GM18873 (cell line): Measurements from ENCODE around the gene VAPB.

Source experiments
- ATAC-seq: cut with Tn5 transposase; IDR thresholded peaks from one replicate; pipeline ENCODE4 v1.9.1; 2021; ENCODE audit warnings: mild to moderate bottlenecking, moderate library complexity, moderate number of reproducible peaks; ENCODE audit not compliant: unreplicated experiment, low FRiP score

The VAPB gene

DNA sequence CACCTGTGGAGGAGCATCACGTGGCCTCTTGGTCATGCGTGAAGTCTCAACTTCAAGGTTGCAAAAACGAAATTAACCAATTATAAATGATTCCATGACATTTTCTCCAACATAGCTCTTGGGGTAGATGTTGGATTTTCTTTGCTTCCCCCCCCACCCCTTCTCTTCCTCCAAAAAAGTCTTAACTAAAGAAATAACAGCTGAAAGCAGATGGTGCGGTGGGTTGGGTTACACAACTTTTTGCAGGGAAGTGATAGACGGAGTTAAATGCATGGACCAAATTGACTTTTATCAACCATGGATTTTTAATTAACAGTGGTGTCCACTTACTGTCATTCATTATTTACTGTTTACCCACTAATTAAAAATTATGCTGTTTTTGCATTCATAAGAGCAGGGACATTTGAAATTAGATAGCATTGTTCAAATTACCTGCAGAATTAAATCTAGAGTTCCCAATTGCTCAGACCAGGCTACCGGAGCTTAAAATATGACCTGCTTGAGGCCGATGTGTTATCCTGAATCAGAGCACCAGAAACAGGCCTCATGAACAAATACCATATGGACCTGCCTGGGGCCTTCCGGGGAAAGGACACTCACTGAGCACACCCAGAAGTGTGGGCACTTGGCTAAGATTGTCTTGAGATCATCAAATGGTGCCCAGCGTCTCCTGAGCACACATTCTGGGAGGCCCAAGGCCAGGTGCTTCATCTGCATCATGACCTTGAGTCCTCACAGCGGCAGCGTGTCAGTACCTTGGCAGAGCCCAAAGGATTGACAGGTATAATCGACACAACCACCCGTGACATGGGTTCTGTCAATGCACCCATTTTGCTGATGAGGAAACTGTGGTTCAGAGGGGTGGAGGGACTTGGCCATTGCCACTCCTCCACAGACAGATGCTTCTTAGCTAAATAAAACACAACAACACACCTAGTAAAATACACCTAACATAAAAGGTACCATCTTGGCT is 84.7 kb downstream of the VAPB start:
- no peak for ATAC-seq

DNA sequence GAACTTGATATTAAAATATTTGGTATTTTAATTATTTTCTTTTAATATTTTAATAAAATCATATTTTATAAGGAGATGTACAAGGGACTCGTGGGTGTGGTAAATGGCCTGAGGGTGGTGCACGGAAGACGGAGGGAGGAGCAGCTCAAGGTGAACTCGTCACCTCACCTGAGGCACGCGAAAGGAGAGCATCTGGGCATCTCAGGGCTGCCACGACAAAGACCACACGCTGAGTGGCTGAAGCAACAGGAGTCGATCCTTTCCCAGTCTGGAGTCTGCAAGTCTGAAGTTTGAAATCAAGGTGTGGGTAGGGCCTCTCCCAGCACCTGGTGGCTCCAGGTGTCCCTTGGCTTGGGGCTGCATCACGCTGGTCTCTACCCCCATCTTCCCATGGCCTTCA is 86.4 kb downstream of the VAPB start:
- no peak for ATAC-seq

DNA sequence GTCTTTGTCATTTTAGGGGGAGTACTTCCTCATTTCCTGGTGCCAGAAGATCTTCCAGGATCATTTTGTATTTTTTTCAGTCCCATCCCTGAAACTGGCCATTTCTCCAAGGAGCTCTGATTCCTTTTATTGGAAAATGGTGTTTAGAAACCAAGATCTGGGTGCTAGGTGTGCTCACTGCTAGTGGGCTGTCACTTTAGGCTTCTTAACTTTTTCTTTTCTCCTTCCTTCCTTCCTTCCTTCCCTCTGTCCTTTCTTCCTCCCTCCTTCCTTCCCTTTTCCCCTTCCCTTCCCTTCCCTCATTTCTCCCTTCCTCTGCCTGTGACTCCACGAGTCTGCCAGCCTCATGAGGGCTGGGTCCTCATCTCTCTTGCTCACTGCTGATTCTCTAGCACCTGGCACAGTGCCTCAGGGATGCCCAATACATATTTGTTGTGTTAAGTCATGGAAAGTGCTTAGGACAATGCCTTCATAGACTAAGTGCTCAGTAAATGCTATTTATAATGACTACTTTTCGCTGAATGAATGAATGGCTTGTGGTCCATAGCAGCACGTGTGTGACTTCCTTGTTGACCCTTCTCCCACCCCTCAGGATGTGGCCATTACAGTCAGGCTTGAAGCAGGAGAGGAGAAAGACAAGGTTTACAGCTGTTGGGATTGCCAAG is 89.2 kb downstream of the VAPB start:
- ATAC-seq, result no peak

DNA sequence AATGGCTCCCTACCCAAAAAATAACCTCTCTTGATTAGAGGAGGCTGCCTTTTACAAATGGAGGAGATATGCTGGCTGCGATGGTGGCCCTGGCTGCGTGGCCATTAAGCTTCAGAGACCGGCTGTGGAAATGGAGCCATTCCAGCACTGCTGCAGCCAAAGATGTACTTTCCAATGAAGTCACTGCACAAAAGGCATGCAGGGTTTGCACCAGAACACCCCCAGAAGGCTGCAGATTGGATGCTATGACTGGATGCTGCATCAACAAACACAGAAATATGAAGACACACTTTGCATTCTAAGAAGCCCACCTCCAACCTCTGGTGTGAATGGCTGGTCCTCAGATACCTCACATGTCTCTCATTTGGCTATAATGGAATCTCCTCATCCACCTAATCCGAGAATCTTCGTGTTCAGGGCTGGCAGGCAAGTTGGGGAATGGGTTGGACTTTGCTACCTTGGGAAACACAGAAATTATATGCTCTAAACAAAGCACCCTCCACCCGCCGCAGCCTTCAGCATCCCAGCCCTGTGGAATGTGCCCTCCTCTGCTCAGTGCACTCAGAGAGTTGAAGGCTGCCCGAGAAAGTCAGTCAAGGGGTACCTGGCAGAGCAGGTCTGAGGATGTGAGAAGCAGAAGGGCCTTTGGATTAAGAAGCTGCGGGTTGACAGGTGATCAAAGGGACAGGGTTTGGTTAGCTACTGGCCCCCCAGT is 90.9 kb downstream of the VAPB start:
- ATAC-seq, result no peak

DNA sequence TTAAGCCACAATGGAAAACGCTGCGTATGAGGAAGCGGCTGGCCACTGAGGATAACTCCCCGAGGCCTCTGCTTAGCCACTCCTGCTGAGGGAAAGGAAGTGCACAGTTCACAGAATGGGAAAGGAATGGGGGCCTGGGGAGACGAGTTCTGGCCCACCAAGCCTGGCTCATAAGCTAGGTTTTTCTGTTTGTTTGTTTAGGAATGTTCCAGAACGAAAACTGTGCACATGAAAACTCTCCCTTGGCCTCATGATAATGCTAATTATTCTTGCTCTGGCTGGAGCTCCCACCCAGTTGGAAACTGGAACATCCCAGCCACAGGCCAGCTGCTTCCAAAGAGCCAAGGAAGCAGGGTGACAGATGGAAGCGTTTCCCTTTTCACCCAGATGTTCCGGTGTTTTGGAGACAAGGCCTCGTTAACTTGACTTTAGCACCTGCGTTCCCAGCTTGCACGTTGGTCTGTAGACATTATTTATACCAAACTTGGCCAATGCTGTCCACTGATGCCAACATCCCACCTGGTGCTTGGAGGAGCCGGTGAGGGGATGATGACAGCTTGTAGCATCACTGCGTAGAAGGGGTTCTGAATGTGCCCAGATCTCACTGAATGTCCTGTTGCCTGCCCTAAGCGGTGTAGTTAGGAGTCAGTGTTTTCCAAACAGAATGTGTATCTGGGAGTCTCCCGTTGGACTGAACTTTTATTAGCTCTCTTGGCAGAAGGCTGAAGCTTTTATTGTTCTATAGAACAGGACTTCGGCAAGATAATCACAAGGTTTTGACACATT is 91.7 kb downstream of the VAPB start:
- ATAC-seq, result no peak

- no peak for ATAC-seq
Measured at GRCh38 chr20:58481481-58482021, 92.5 kb downstream of the VAPB start.

GRCh38 chr20:58482416-58482815 is 93.4 kb downstream of the VAPB start:
- ATAC-seq, result no peak

- ATAC-seq, result no peak
Measured at GRCh38 chr20:58483051-58483450, 94.0 kb downstream of the VAPB start.

GRCh38 chr20:58483470-58483869 is 94.4 kb downstream of the VAPB start:
- no peak for ATAC-seq

- ATAC-seq, result no peak
Measured at GRCh38 chr20:58485393-58485792, 96.4 kb downstream of the VAPB start.

DNA sequence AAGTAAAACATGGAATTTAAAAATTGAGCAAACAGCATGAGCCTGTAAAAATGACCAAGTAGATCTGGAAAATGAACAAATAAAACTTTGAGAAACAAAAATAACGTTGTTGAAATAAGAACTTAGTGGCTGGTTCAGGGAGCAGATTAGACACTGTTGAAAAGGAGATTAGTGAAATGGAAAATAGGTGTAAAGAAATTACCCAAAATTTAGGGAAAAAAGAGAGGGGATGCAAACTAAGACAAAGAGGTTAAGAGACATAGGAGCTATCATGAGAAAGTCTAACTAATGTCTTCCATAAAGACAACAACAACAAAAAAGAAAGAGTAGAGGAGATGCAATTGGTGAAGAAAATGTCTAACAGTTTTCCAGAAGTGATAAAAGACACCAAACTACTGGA is 97.2 kb downstream of the VAPB start:
- ATAC-seq, result no peak

DNA sequence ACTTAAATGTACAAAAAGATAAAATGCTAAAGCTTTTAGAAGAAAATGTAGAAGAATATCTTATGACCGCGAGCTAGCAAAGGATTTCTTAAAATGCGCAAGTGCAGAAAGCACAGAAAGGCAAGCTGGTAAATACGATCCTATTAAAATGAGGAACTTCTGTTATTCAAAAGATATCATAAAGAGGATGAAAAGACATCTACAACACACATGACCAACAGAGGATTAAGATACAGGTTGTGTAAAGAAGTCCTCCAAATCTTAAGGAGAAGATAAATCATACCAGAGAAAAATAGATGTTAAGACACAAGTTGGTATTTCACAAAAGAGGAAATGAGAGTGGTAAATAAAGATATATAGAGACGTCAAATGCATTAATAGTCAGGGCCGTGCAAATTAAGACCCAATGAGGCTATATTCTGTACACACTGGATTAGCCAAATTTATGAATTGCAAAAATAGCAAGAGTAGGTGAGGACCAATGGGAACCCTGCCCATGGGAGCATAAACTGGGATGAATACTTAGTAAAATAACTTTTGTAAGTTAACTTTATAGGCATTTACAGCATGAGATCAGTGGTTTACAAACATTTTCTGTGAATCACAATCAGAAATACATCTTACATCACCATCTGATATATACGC is 103.2 kb downstream of the VAPB start:
- no peak for ATAC-seq

DNA sequence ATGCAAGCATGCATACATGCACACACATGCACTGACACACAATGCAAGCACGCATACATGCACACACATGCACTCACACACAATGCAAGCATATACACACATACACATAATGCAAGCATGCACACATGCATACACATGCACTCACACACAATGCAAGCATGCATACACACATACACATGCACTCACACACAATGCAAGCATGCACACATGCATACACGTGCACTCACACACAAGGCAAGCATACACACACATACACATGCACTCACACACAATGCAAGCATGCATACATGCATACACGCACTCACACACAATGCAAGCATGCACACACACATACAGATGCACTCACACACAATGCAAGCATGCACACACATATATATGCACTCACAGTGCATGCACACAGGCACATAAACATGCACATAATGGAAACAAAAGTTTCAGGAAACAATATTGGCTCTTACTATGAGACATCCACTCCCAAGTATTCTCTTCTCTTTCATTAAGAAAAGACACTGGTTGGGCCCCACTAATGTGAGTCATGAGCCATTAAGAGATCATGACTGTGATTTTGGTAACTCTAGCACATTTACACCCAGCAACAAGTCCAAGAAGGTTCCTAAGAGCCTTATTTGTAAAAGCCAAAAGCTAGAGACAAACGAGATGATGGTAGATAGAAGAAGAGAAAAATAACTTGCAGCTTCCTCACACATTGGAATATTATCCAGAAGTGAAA is 103.9 kb downstream of the VAPB start:
- no peak for ATAC-seq

DNA sequence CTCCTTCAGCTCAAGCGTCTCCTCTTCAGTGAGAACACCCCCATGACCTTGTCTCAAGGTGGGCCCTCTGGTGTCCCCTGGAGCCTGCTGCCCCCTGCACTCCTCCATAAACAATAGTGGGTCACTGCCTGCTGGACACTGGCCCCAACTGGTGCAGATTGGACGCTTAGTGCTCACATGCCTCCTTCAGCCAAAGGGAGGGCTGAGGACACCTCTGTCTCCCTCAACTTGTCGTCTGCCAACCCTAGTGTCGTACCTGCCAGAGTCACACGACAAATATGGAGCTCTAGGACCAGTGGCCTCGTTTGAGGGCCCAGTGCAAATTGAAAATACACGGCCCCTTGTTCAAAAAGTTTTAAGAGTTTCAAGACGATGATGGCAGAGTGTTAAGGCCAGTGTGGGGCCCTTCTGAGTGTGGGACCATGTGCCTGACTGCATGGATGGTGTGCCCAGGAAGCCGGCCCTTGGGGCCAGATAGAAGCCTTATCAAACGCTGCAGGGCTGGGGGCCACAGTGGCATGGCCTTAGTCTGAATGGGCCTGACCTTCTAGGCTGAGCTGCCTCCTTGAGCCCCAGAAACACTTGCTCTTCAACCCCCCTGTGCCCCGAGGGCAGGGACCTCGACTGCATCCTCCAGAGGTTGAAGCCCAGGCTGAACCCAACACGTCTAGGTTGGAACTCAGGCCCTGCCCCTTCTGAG is 106.0 kb downstream of the VAPB start:
- no peak for ATAC-seq

GRCh38 chr20:58495623-58496428 is 106.8 kb downstream of the VAPB start:
- no peak for ATAC-seq

- no peak for ATAC-seq
Measured at GRCh38 chr20:58496429-58496769, 107.4 kb downstream of the VAPB start.

- ATAC-seq, result no peak
Measured at GRCh38 chr20:58497076-58497641, 108.1 kb downstream of the VAPB start.
